ENCODE results near the gene MYD88.

The MYD88 gene

DNA sequence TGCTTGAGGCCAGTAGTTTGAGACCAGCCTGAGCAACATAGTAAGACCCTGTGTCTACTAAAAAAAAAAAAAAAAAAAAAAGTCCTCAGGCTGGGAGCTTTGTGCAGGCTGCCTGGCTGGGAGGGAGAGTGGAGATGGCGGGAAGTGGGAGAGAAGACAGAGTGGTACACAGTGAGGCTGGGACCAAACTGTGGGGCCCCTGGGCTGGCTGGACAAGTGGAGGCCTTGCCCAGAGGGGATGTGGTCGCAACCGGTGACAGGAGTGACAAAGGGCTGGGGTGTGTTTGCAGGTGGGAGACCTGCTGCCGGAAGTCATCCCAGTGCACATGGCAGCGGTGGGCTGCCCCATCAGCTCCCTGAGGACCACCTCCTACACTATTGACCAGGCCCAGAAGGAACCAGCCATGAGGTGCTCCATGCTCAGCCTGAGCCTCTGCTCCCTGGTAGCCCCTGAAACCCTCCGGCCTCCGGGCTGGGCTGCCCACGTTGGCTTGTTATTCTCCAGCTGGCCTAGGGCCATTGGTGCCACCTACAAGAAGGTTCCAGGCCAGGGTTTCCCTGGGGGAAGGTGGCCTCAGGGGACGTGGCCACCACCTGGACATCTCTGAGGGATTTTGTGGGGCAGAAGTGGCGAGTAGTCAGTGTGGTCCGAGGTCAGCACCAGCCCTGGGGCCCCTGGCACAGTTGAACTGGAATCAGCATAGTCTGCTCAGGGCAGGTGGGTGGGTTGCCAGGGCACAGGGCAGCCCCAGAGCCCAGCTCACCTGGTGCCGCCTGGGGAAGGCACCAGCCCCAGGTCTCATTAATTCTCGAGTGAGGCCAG lies 24.2 kb upstream of the MYD88 start:
- DNase-seq = no peak

DNA sequence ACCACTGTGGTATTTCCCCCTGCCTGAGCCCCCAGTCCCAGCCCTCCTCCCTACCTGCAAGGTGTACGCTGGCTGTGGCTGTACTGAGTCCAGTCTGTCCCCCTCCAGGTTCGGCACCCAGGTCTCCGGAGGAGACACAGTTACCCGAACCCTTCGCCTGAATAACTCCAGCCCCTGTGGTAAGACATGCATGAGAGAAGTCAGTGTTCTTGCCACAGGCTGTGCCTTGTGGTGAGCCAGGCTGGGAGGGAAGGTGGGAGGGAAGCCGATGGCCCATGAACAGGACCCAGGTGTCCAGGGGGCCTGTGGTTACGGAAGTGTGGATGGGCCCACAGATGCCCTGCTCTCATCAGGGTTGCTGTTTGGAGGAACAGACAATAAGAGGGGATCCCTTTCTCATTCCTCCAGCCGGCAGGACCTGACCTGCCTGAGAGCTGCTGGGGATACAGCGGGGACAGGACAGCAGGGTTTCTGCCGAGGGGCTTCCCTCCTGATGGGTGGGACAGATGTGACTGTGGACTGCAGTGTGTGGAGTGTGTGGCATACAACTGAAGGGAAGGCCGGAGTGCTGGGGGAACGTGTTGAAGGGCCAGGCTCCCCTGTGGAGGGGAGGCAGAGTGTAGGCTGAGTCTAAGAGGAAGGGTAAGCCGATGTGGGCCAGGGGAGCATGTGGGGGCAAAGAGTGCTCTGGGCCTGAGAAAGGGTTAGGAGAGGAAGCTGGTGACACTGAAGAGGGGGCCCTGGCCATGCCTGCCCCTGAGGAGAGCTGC lies 23.4 kb upstream of the MYD88 start:
- DNase-seq = no peak

DNA sequence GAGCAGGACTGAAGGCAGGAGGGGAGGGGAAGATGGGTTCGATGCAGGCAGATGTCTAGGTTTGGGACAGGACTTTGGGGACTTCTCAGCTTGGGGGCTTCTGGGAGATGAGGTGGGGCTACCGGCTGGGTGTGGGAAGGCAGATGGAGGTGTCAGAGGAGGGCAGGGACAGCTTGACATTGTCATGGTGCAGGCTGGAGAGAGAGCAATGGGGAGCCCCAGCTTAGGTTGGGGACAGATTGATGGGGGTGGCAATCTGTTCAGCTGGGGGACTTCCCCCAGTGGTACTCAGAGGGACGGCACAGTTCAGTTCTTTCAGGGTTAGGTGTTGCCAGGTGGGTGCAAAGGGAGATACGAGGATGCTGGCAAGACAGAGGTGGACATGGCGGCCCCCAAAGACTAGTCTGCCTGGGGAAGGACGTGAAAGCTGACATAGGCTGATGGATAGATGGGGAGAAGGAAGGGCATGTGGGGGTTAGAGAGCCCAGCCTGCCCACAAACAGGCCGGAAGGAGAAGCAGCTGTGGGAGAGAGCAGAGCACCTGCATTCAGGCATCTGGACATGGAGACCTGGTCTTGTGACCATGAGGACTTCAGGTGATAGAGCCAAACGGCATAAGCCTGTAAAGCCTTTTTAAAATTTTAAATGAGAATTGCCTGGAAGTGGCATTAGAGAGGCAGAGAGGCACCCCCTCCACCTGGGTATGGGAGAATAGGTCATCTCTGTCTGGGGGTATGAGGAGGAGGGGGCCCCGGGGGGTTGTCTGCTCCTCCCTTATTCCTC lies 22.6 kb upstream of the MYD88 start:
- DNase-seq = no peak

DNA sequence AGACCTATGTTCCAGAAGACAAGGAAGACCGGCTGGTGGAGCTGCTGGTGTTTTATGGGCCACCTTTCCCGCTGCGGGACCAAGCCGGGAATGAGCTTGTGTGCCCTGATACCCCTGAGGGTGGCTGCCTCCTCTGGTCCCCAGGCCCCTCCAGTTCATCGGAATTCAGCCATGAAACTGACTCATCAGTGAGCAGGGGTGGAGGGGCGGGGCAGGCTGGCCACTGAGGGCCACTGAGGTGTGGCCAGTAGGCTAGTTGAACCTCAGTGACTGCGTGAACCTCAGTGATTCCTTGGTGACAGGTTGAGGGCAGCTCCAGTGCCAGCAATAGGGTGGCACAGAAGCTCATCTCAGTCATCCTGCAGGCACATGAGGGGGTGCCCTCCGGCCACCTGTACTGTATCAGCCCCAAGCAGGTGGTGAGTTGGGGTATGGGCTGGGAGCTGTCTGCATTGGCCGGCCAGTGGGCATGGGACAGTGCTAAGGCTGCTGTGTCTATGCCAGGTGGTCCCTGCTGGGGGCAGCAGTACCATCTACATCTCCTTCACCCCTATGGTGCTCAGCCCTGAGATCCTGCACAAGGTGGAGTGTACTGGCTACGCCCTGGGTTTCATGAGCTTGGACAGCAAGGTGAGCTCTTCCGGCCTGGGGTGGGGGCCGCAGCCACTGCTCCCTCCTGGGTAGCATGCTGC lies 21.8 kb upstream of the MYD88 start:
- no peak for DNase-seq

DNA sequence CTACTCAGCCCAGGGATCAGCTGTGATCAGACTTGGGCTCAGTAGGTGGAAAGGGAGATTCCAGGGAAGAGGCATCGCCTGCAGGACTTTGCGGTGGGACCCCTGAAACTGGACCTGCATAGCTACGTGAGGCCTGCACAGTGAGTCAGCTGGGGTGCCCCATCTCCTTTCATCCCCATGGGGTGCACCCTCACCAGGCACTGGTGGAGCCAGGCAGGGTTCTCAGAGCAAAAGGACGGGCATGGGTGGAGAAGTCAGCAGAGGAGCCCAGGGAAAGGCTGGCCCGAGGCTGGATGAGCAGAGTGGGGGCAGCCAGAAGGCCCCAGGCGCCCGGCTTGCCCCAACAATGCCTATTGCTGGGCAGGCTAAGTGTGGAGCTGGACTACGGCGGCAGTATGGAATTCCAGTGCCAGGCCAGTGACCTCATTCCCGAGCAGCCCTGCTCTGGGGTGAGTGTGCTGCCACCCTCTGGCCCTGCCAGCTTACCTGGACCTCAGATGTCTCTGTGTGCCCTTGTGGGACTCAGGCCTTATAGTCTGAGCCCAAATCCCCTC lies 21.2 kb upstream of the MYD88 start:
- DNase-seq = no peak

DNA sequence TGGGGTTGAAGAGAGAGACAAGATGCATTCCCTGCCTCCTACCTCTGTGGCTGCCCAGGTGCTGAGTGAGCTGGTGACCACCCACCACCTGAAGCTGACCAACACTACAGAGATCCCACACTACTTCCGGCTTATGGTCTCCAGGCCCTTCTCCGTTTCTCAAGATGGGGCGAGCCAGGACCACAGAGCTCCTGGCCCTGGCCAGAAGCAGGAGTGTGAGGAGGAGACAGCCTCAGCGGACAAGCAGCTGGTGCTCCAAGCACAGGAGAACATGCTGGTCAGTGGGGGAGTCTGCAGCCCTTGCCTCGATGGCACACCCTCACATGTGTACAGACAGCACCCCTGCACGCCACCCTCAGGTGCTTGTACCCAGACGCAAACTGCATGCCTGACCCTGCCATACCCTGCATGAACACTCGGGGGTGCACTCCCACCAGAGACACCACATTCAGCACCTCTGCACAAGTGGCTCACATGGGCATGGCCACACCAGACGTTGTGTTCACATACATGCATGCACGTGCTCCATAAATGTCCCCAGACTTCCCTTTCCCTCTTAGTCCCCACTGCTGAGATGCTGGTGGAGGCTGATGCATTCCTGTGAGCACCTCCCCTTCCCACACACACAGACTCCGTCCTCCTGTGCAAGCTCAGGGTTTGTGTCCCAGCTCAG lies 20.6 kb upstream of the MYD88 start:
- peak; percentile 74 to 78 for DNase-seq

DNA sequence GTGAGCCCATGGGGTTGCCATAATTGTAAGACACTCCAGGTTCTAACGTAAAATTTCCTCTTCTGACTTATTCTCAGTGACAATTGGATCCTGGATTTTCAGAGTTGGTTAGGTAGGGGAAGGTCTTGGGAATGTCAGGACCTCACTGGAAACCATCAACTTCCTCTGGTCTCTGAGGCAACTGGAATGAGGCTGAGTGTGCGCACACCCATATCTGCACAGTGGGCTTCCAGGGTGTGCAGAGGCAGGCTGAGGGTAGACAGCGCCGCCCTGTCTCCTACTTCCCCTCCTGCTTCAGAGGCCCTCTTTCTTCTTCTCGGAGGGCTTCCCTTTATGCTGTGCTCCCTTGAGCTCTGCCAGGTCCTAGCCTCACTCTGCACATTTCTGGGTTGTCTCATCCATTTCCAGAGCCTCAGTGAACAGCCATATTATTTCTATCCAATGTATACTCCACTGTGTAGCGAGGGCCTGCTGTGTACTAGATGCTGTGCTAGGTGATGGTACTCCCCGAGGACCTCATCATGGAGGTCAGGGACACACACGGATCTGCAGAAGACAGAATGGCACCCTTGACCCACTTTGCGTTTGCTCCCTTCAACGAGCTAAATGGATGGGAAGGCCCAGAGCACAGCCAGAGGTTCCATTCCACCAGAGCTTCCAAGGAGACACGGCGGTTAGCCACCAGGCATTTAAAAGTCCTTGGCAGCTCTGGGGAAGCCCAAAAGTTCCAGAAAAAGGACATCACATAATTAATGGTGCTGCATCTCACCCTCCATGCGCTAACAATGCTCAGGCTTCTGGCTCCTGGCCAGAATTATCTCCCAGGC lies 19.8 kb upstream of the MYD88 start:
- DNase-seq = no peak

DNA sequence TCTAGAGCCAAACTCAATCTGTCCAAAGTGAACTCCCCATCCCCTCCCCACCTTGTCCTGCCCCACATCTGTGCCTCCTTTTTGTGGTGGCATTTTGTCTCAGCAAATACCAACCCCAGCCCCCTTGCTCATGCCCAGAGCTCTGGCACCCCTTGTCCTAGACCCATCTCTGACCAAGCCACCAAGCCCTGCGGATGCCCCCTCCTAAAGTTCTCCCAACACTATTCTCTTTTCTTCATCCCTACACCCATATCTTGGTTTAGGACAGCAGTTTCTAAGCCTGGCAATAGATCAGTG lies 19.3 kb upstream of the MYD88 start:
- DNase-seq = no peak

DNA sequence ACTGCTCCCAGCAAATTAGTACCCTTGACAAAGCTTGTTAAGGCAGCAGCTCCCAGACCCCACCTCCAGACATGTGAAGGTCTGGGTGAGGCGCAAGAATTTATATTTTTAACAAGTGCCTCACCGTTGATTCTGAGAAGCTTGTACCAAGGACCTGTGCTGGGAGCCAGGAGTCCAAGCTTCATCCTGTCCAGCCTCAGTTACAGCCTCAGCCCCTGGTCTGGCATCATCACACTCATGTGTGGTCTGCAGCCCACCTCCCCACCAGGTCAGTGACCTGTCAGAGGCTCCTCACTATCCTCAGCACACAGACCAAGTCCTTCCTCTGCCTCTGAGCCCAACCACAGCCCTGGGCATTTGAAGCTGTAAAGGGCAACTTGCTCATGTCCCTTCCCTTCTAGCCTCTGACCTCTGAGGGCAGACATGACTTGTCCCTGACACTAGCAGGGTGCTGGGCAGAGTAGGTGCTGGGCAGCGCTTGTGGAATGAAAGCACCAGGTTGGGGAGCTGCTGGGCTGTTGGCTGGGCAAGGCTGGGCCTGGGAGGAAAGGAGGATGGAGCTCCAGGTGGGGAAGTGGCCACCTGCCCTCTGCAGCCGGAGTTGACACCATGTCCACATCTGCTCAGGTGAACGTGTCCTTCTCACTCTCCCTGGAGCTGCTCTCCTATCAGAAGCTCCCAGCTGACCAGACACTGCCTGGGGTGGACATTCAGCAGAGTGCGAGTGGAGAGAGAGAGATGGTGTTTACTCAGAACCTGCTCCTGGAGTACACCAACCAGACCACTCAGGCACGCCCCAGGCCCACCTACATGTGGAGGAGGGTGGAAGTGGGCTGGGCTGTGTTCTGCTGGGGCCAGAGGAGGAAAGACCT lies 18.4 kb upstream of the MYD88 start:
- no peak for DNase-seq

DNA sequence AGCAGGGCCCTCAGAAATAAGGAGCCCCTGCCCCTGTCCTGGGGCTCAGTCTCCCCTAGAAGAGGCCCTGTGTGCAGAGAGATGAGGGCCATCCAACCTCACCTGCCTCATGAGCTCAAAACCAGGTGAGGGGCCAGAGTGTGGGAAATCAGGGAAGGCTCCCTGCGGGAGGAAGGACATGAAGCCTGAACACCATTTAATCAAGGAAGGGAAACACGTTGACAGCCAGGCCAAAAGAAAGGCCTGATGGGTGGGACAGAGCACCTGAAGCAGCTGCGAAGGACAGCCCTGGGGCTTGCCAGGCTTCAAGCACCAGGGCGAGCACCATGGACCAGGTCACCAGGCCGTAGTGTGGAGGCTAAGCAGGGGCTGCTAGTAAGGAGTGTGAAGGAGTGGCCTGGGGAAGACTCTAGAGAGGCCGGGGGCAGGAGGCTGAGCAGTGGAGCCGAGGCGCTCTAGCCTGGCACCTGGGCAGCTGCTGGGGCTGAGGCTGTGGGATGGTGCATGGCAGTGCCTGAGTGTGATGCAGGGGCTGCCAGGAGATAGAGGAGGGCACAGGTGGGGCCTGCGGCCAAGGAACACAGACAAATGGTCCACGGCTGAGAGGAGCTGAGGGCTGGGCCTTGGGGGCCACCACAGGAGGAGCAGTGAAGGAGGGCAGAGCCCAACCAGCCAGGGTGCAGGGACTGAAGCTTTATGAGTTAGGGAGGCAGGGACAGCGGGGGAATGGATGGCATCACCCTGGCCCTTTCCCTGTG lies 17.6 kb upstream of the MYD88 start:
- DNase-seq = no peak

DNA sequence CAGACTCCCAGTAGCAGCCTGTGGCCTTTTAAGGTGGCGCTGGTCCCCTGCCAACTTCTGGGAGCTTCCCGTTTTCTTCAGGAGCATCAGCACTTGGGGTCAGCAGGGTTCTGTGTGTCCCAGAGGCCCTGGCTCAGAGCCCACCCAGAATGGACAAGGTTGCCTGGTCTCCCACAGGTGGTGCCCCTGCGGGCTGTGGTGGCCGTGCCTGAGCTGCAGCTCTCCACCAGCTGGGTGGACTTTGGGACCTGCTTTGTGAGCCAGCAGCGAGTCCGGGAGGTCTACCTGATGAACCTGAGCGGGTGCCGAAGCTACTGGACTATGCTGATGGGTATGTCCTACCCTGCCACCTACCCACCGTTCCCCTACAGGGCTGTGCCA lies 17.0 kb upstream of the MYD88 start:
- DNase-seq = no peak

DNA sequence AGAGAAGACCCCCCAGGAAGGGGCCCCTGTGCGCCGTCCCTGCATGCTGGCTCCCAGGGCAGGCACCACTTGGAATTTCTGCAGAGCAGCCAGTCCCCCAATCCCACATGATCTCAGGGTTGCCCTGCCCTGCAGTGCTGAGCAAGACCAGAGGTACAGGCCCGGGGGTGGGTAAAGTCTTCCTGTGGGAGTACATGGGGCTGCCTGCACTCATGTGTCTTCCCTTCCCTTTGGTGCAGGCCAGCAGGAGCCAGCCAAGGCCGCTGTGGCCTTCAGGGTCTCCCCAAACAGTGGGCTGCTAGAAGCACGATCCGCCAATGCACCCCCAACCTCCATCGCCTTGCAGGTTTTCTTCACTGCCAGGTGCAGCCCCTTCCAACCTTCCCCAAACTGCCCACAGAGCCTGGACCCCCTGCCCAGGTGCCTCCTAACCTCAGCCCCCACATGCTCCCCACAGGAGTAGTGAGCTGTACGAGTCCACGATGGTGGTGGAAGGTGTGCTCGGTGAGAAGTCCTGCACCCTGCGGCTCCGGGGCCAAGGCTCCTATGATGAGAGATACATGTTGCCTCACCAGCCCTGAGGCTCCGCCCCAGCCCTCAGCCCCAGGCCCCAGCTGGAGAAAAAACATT lies 16.5 kb upstream of the MYD88 start:
- DNase-seq = no peak

DNA sequence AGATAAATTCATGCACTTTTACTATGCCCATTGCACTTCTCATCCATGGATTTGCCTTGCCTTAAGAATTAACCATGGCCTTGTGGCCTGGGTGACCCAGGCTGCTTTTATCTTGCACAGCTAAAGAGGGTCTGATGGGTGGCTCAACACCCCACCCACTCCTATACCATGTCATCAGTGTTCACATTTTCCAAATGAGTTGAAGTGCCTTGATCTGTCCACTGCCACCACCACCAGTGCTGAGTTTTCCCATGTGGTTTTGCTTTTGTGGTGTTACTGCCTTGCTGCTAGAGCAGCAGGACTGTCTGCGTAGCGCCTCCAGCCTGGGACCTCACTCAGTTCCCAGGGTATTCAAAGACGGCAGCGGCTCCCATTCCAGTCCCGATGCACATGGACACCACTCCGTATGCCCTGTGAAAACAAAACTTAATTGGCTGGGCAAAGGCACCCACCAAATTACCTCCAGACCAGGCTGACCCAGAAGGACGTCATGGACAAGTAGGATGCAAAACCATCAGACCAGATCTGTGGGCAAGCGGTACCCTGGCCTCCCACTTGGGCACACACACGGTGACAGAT lies 15.7 kb upstream of the MYD88 start:
- DNase-seq = no peak

DNA sequence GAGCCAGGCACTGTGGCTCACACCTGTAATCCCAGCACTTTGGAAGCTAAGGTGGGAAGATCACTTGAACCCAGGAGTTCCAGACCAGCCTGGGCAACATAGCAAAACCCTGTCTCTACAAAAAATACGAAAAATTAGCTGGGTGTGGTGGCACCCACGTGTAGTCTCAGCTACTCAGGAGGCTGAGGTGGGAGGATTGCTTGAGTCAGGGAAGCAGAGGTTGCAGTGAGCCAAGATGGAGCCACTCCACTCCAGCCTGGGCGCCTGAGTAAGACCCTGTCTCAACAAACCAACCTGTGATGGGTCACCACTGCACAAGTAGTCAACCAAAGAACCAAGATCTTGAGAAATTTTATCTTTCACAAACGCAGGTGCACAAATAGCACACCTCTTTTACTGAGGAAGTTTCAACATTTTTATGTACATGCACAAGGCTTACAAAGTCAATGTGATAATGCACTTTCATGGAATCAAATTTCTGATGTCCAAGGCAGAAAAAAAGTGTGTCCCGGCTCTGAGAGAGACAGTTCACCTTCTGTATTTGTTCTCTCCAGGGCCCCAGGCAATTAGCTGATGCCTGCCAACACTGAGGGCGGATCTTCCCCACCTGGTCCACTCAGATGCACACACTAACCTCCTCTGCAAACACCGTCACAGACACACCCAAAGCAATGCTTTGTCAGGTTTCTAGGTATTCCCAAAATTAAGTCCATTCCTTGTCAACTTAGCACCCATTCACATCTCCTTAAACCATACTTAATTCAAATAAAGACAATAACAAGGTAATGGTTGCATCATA lies 13.9 kb upstream of the MYD88 start:
- DNase-seq = no peak

DNA sequence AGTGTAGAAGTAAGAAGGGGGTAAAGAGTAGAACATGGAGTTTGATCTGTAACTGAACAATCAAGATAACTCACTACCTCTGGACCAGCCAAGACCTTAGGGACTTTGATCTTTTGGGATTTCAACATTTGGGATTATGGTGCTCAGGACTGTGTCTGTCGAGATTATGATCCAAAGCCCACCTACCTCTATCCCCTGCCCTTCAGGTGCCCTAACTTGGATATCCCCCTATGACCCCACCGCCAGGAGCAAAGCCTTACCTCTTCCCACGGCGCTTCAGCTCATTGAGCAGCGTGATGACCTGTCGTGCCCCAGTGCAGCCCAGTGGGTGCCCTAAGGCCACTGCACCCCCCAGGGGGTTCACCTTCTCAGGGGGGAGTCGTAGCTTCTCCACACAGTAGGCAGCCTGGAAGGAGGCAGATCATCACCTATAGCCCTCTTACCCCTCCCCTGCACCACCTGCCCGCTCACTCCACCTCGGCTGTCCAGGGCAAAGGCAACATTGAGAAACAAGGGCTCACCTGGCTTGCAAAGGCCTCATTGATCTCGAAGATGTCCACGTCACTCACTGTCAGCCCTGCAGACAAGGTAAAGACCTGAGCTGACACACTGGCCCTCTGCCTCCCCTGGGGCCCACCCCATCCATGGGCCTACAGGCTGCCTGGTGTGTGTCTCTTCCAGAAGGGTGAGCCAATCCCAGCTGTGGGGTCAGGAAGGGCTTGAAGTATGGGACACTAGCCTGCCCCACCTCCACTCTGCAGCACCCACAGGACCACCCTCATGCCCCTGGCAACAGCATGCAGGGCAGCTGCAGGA lies 12.9 kb upstream of the MYD88 start:
- no peak for DNase-seq

DNA sequence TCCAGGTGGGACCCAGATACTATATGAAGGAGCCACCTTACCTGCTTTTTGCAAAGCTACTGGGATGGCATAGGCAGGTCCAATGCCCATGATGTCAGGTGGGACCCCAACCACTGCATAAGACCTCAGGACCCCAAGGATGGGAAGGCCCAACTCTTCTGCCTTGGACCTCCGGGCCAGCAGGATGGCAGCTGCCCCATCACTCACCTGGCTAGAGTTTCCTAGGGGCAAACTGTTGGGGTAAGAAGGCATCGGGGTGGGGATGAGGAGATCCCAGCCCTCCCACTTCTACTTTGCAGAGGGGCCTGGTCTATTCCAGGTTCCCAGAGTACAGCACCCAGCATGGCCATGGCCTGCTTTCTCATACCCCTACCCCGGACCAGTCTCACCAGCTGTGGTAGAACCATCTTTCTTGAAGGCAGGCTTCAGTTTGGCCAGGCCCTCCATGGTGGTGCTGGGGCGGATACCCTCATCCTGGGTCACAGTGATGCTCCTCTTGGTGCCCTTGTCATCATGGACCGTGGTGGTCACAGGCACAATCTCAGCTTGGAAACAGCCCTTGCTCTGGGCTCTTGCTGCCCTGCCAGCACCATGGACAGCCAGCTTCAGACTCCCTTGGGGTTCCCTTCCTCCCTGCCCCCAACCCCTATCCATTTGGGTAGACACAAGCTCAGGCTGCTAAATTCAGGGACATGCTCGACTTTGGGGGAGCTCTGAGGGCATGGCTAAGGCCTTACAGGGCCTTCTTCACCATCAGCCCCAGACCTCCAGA lies 12.2 kb upstream of the MYD88 start:
- no peak for DNase-seq
